Epithelial cell of esophagus (primary cell): Measurements from ENCODE around the gene PPP5C.
A peak's percentile ranks its signal among the peaks of the same experiment; 100 is the strongest.

Experiments used
- DNase-seq: peaks from one replicate; pipeline ENCODE4 v3.0.0; 2010; ENCODE audit warnings: low read depth
- H3K4me3 ChIP-seq: 2 replicates; pipeline ENCODE4 v1.5.1; 2011; ENCODE audit warnings: mild to moderate bottlenecking, low read length, control low read depth
- TF ChIP-seq, protein P1 (sequence below): IDR thresholded peaks from 2 replicates; pipeline ENCODE4 v1.5.1; 2011; ENCODE audit warnings: low read depth, mild to moderate bottlenecking, low read length, control low read depth, inconsistent platforms; ENCODE audit not compliant: insufficient read depth; ENCODE audit errors: missing control alignments

PPP5C gene

DNA sequence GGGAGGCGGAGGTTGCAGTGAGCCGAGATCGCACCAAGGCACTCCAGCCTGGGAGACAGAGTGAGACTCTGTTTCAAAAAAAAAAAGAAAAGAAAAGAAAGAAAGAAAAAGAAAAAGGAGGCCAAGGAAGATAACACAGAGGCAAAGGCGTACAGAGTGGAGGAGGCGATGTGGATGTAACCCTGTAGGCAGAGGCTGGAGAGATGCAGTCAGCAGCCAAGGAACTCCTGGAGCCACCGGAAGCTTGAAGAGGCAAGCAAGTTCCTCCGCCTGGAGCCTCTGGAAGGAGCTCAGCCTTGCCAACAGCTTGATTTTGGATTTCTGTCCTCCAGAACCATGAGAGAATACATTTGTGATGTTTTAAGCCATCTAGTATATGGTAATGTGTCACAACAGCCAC, 73.2 kb downstream of the PPP5C start:
- TF ChIP-seq, protein P1, sequence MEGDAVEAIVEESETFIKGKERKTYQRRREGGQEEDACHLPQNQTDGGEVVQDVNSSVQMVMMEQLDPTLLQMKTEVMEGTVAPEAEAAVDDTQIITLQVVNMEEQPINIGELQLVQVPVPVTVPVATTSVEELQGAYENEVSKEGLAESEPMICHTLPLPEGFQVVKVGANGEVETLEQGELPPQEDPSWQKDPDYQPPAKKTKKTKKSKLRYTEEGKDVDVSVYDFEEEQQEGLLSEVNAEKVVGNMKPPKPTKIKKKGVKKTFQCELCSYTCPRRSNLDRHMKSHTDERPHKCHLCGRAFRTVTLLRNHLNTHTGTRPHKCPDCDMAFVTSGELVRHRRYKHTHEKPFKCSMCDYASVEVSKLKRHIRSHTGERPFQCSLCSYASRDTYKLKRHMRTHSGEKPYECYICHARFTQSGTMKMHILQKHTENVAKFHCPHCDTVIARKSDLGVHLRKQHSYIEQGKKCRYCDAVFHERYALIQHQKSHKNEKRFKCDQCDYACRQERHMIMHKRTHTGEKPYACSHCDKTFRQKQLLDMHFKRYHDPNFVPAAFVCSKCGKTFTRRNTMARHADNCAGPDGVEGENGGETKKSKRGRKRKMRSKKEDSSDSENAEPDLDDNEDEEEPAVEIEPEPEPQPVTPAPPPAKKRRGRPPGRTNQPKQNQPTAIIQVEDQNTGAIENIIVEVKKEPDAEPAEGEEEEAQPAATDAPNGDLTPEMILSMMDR, result no peak
- no peak overlapping the region for H3K4me3 ChIP-seq
- no peak for DNase-seq

DNA sequence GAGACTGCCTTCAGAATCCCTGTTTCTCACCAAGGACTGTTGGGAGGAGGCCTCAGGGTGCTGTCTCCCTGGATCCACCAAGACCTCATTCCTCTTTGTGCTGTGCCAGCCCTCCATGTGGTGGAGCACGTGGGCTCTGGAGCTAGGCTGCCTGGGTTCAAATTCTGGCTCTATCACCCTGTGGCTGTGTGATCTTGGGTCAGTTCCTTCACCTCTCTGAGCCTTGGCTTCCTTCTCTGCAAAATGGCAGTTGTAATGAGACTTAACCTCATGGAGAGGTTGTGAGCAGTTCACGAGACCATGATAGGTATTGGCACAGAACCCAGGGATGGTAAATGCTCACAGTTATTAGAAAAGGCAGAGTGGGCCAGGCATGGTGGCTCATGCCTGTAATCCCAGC, 75.5 kb downstream of the PPP5C start:
- TF ChIP-seq, protein P1, result no peak
- no peak overlapping the region for H3K4me3 ChIP-seq
- DNase-seq, result no peak

DNA sequence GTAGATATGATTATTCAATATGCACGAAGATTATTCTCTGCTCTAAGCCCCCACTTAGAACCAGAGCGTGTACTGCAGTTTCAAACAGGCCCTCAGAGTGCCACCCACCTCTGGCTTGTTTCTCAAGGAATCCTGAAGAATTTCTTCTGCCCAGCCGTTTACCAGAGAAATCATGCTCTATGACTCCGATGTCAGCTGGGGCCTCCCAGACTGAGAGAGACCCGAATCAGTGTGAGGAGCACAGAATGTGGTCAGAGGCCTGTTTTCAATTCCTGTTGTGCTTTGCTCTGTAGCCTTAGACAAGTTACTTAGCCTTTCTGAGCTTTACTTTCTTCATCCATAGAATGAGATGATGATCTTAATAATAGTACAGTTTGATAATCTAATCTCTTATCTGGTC, 76.3 kb downstream of the PPP5C start:
- TF ChIP-seq, protein P1, result no peak
- no peak for DNase-seq
- no peak overlapping the region for H3K4me3 ChIP-seq

DNA sequence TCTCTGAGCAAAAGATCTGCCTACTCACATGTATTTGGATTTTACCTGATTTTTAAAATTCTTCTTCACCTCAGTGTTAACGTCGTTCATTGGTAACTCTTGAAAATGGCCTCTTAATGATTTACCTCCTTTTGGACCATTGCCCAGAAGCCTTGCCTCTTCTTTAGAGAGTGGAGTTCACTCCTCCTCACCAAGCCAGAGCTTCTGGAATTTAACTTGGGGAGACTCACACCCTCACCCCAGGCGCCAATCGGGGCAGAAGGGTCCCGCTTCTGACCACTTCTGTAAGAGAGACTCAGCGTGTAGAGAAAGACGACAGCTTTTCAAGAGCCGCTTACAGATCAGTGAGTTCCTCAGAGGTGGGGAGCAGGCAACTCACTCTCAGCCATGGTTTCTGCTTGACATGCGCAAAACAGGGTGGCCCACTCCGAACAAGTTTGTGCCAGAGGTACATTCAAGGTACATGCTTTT, 79.2 kb downstream of the PPP5C start:
- TF ChIP-seq, protein P1, result no peak
- no peak for DNase-seq
- peak overlapping the region; percentile 43 for H3K4me3 ChIP-seq

DNA sequence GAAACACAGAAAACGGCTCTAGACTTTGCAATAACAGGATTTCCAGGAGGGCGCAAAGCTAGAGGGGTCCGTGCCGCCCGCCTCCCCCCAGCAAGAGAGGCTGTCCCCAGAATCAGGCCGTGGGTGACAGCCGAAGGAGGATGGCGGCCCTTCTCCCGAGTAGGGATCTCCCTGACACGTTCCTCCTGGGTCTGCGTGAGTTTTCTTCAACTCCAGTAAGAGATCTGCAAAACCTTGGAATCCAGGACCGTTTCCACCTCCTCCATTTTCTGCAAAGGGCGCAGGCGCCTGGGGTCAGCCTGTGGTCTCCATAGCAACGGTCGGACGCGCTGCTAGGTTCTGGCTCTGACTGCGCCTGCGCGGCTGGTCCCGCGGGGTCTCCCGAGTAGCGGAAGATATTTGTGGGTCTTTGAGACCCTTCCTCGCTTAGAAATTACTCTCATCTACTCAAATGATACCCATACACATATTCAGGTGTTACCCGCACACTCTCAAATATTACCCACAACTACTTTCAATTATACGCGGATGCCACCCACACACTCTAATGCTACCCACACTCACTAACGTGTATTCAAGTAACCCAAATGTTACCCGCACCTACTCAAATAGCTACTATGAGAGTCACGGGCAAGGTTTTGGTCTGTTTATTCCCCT, 79.7 kb downstream of the PPP5C start:
- peak overlapping the region; percentile 43 for H3K4me3 ChIP-seq
- peak; percentile 65 for DNase-seq
- TF ChIP-seq, protein P1, result no peak

DNA sequence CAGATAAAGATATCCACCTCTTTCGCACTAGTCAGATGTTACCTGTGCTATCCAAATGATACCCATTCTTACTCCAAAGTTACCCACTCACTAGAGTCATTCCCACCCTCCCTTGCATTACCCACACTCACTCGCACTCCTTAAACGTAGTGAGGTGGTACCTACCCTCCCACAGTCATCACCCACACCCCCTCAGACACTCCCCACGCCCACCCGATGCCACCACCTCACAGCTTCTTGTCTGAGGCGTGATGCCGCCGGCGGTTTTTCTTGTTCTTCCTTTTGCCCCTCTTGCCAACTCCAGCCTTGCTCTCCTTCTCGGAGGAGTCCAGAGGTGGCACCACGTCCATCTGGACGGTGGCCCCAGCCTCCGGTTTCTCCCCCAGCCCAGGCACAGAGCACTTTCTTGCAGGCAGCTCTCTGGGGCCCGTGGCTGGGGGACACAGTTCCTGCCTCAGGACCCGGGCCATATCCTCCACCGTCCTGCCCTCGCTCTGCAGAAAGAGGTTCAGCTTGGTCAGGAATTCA, 80.7 kb downstream of the PPP5C start:
- no peak overlapping the region for H3K4me3 ChIP-seq
- DNase-seq, result no peak
- TF ChIP-seq, protein P1, result no peak

DNA sequence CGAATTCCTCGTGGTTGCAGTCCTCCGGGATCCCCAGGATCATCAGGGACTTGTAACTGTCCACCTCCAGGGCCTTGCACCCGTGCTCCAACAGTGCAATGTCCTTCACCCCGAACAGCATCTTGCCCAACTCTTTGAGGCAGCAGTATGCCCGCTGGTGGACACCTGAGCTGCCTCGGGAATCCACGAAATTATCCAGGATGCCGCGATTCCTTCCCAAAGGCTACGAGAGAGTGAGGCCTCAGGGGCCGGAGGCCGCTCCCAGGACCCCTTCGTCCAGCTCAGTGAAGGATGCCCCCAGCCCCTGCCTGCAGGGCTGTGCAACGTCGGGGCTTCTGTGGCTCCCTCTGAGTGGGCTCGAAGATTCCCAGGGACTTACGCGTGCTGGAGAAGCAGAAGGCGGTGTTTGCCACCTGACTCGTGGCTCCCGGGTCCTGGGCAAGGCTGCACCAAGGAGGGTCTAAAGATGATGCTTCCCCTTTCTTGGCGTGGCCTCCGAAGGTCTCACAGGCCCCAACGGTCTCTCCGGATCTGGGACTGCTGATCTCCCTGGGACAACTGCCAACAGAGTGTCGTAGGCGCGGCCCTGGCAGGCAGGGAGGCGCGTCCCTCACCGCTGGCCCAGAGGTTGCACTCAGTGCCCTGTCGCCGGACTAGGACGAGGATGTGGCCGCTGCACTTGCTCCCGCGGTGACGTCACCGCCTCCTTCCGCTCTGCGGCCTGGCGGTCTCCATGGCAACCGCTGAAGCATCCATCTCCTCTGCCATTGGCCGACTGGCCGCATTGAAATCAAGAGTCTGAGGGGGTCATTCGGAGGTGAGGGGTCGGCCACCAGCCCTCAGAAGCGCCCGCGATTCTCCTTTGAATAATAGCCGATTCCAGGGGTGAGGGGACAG, 81.6 kb downstream of the PPP5C start, which contains the start of gene PNMA8C:
PNMA8C (minus strand) TSS at position 698 of the 897 bp plus-strand sequence; CDS start at position 121, 577 bp downstream.
- no peak within 1 kb of the TSS for H3K4me3 ChIP-seq
- DNase-seq, result no peak
- TF ChIP-seq, protein P1, result no peak
